Right atrium auricular region (tissue), 2 donors: Measurements from ENCODE around the gene SYTL5. TPM values are rescaled to one million over a fixed set of nuclear protein-coding genes. Genes with fewer than 3 reads are reported as not detected.

ENCODE experiments used
- DNase-seq: peaks from one replicate; pipeline ENCODE4 v3.0.0-alpha.2; 2019; ENCODE audit warnings: low spot score
- H3K27ac ChIP-seq, 2 donors: fragments of 200-600 bp; sonication (generic); 1 replicate in 1 of 2; 2 replicates in 1 of 2; pipeline ENCODE4 v1.5.1; 2016 to 2019
- H3K27me3 ChIP-seq, 2 donors: fragments of 200-600 bp; sonication (generic); one replicate each; pipeline versions ENCODE4 v1.5.1 to v1.6.0; 2017 to 2019
- H3K36me3 ChIP-seq: fragments of 200-600 bp; sonication (generic); one replicate; pipeline ENCODE4 v1.5.1; 2016
- H3K4me1 ChIP-seq, 2 donors: fragments of 200-600 bp; sonication (generic); one replicate each; pipeline versions ENCODE4 v1.5.1 to v1.6.0; 2017 to 2019
- H3K4me3 ChIP-seq, 2 donors: fragments of 200-600 bp; sonication (generic); 1 replicate in 1 of 2; 2 replicates in 1 of 2; pipeline ENCODE4 v1.5.1; 2017 to 2019; ENCODE audit warnings: mild to moderate bottlenecking in 1 of 2, moderate library complexity in 1 of 2
- H3K9me3 ChIP-seq, 2 donors: fragments of 200-600 bp; sonication (generic); one replicate each; pipeline ENCODE4 v1.5.1; 2019
- total RNA-seq, 2 donors: library from RNA; depleted of rRNA; stranded (reverse); fragments of >200 nt; gene quantifications; one replicate each; pipeline ENCODE4 v1.1.0, GENCODE V29; 2016
- TF ChIP-seq, protein P1 (sequence below), 2 donors: fragments of 200-600 bp; sonication (generic); IDR thresholded peaks; one replicate each; pipeline ENCODE4 v1.5.1; 2019; ENCODE audit warnings: antibody characterized with exemption in 2 of 2

The SYTL5 gene
- total RNA-seq, 2 donors from 2014 or later: 0.39 TPM; not detected in 1

DNA sequence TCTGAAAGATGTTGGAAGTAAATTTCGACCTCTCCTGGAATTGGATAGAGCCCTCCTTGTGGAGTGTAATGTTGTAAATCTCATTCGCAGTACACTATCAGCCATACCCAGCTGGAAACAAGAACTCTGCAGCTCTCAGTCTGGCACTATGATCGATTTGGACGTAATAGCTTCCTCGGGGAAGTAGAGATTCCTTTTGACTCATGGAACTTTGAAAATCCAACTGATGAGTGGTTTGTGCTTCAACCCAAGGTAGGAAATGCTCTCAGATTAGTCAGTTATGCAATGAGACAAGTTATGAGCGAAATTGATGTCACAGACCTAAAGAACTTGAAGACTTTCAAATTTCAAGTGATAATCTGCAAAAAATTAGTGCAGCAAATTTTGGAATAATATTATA is 103.9 kb downstream of the SYTL5 start:
- H3K27ac ChIP-seq: no peak overlapping the region
- no peaks in the 10 kb centered on the region for H3K4me1 ChIP-seq
- DNase-seq: no peak
- H3K9me3 ChIP-seq: no peaks in the 10 kb centered on the region
- TF ChIP-seq, protein P1, sequence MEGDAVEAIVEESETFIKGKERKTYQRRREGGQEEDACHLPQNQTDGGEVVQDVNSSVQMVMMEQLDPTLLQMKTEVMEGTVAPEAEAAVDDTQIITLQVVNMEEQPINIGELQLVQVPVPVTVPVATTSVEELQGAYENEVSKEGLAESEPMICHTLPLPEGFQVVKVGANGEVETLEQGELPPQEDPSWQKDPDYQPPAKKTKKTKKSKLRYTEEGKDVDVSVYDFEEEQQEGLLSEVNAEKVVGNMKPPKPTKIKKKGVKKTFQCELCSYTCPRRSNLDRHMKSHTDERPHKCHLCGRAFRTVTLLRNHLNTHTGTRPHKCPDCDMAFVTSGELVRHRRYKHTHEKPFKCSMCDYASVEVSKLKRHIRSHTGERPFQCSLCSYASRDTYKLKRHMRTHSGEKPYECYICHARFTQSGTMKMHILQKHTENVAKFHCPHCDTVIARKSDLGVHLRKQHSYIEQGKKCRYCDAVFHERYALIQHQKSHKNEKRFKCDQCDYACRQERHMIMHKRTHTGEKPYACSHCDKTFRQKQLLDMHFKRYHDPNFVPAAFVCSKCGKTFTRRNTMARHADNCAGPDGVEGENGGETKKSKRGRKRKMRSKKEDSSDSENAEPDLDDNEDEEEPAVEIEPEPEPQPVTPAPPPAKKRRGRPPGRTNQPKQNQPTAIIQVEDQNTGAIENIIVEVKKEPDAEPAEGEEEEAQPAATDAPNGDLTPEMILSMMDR (IDR thresholded peaks at IDR 0.05): no peak
- no peaks in the 10 kb centered on the region for H3K27me3 ChIP-seq
- H3K4me3 ChIP-seq: no peak overlapping the region
- H3K36me3 ChIP-seq: no peaks in the 10 kb centered on the region

DNA sequence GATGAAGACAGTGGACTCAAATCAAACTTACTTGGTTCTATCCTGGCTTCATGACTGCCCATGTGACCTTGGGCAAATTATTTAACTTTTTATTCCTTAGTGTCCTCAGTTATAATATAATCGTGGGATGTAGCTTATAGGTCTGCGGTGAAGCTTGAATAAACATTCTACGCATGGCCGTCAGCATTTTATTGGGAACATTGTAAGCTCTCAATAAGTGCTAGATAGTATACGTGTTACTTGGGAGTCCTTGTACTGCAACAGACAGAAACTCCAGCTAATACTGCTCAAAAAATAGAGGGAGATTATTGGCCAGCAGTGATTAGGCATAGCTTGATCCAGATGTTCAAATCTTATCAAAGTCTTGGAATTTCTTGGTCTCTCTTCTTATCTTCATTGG is 104.8 kb downstream of the SYTL5 start:
- H3K4me1 ChIP-seq: no peaks in the 10 kb centered on the region
- H3K36me3 ChIP-seq: no peaks in the 10 kb centered on the region
- H3K4me3 ChIP-seq: no peak overlapping the region
- TF ChIP-seq, protein P1 (IDR thresholded peaks at IDR 0.05): no peak
- no peaks in the 10 kb centered on the region for H3K9me3 ChIP-seq
- no peak for DNase-seq
- no peak overlapping the region for H3K27ac ChIP-seq
- no peaks in the 10 kb centered on the region for H3K27me3 ChIP-seq

DNA sequence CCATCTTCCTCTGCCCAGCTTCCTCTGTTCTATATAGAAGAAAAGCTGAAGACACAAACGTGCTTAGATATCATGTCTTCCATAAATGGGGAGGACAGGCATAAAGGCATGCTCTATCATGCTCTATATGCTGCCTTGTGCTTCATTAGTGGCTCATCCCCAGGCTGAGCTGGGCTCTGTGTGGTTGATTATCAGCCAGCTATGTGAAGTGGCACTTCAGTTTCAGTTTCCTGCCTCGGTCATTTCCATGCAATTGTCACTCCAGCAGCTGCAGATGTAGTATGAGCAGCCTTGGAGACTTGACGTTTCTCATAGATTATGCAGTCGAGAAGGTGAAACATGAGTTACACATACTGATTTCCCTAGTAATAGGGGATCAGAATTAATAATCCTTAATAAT is 106.2 kb downstream of the SYTL5 start:
- no peaks in the 10 kb centered on the region for H3K36me3 ChIP-seq
- no peaks in the 10 kb centered on the region for H3K27me3 ChIP-seq
- DNase-seq: no peak
- H3K4me1 ChIP-seq: no peaks in the 10 kb centered on the region
- no peak overlapping the region for H3K27ac ChIP-seq
- H3K4me3 ChIP-seq: no peak overlapping the region
- H3K9me3 ChIP-seq: no peaks in the 10 kb centered on the region
- TF ChIP-seq, protein P1 (IDR thresholded peaks at IDR 0.05): no peak

DNA sequence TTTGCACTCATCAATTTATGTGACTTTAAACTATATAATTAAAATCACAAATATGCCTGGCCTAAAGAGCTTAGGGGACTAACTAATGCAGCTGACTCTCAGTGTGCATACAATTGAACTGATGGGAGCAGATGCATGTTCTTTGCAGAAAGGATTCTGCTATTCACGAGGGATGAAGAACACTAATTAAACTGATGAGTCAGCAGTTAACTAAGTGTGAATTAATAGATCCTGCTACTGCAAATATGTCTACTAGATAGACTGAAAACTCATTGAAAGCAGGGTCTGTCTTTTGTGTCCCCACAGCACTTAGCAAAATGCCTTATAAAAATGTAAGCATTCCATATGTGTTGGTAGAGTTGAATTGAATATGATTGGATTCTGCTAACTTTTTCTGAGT is 110.4 kb downstream of the SYTL5 start:
- Histone ChIP-seq H3K4me3 (no peak overlapping the region), H3K36me3 (no peaks in the 10 kb centered on the region), H3K27me3 (no peaks in the 10 kb centered on the region), H3K4me1 (no peaks in the 10 kb centered on the region), H3K27ac (no peak overlapping the region), H3K9me3 (no peaks in the 10 kb centered on the region)
- TF ChIP-seq, protein P1 (IDR thresholded peaks at IDR 0.05): no peak
- DNase-seq: no peak

DNA sequence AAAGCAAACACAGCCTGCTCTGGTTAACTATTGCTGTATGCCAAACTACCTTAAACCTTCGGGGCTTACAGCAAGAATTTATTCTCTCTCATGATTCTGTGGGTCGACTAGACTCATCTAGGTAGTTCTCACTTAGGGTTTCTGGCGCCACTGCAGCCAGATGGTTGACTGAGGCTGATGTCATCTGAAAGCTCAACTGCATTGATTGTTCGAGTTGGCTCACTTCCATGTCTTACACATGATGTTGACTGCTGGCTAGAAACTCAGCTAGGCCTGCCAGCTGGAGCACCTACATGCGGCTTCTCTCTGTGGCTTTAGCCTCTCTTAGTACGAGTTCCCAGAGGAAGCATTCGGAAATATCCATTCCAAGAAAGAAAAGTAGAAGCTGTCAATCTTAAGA is 111.1 kb downstream of the SYTL5 start:
- no peak overlapping the region for H3K27ac ChIP-seq
- H3K36me3 ChIP-seq: no peaks in the 10 kb centered on the region
- H3K9me3 ChIP-seq: no peaks in the 10 kb centered on the region
- TF ChIP-seq, protein P1 (IDR thresholded peaks at IDR 0.05): no peak
- H3K27me3 ChIP-seq: no peaks in the 10 kb centered on the region
- H3K4me3 ChIP-seq: no peak overlapping the region
- no peak for DNase-seq
- H3K4me1 ChIP-seq: no peaks in the 10 kb centered on the region

DNA sequence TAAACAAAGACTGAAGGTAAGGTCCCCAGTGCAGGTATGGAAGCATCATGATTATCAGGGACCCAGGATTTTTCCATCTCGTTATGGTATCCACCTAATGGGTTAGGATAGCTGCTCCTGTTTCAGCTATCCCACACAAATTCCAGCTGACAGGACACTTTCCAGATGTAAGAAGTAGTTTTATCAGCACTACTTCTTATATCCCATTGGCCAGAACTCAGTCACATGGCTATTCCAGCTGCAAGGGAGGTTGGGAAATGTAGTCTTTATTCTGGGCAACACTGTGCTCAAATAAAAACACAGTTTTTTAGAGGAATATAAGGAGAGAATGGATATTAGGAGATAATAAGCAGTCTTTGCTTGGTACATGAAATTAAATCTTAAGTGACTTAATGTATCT is 117.6 kb downstream of the SYTL5 start:
- no peak for DNase-seq
- no peaks in the 10 kb centered on the region for H3K36me3 ChIP-seq

More for the DNA sequence above, 117.6 kb downstream of the SYTL5 start:
- H3K4me3 ChIP-seq: no peak overlapping the region
- H3K4me1 ChIP-seq: no peaks in the 10 kb centered on the region
- H3K9me3 ChIP-seq: no peaks in the 10 kb centered on the region
- H3K27me3 ChIP-seq: no peaks in the 10 kb centered on the region
- TF ChIP-seq, protein P1 (IDR thresholded peaks at IDR 0.05): no peak
- no peak overlapping the region for H3K27ac ChIP-seq
